Tibial artery (tissue), 4 donors: ENCODE measurements around the gene SERPINA10.

ENCODE experiments used
- DNase-seq, 2 donors: peaks; one replicate each; pipeline ENCODE4 v3.0.0-alpha.2; 2019
- H3K27ac ChIP-seq, 2 donors: fragments of 200-600 bp; sonication (generic) in 1 of 2; 1 replicate in 1 of 2; 2 replicates in 1 of 2; pipeline ENCODE4 v1.5.1; 2018 to 2019; ENCODE audit warnings: mild to moderate bottlenecking in 1 of 2
- H3K27me3 ChIP-seq, 2 donors: fragments of 200-600 bp; sonication (generic) in 1 of 2; one replicate each; pipeline versions ENCODE4 v1.5.1 to v1.6.0; 2016 to 2019
- H3K36me3 ChIP-seq, 3 donors: fragments of 200-600 bp; sonication (generic) in 2 of 3; one replicate each; pipeline ENCODE4 v1.5.1; 2016 to 2019; ENCODE audit warnings: mild to moderate bottlenecking in 2 of 3
- H3K4me1 ChIP-seq, 4 donors: fragments of 200-600 bp; sonication (generic) in 2 of 4; 1 replicate in 3 of 4; 2 replicates in 1 of 4; pipeline ENCODE4 v1.5.1; 2016 to 2019
- H3K4me3 ChIP-seq, 2 donors: fragments of 200-600 bp; sonication (generic) in 1 of 2; 1 replicate in 1 of 2; 2 replicates in 1 of 2; pipeline ENCODE4 v1.5.1; 2018 to 2019; ENCODE audit warnings: mild to moderate bottlenecking in 2 of 2
- H3K9me3 ChIP-seq, 3 donors: fragments of 200-600 bp; sonication (generic) in 1 of 3; one replicate each; pipeline ENCODE4 v1.5.1; 2016 to 2019
- CTCF ChIP-seq, 2 experiments: fragments of 200-600 bp in 1 of 2; fragments of 450-650 bp in 1 of 2; IDR thresholded peaks; one replicate each; pipeline ENCODE4 v1.5.1; 2017 to 2019; ENCODE audit warnings: antibody characterized with exemption in 2 of 2, mild to moderate bottlenecking in 1 of 2, moderate library complexity in 1 of 2
- intact Hi-C: fragments of 100-400 bp; cut with DNase I; formaldehyde crosslinking; loops from one replicate; pipeline ENCODE4 v1.15.0; 2023; ENCODE audit warnings: low total_unique reads

SERPINA10 gene

DNA sequence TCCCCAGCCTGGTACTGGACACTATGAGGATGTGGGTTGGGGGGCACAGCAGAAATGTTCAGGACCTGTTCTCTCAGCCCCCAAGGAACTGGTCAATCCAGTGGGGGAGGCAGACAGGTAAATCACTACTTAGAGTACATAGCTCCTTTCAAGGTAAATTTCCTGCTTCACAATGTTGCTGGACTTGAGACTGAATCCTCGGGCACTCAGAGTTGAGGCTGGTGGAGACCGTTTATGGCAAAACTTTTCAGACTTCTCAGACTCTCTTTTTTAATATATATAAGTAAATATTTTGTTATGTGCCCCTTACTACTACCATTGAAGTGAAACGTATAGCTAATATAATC lies 483 bp upstream of the SERPINA10 start:
- no peak overlapping the region for H3K27ac ChIP-seq
- H3K9me3 ChIP-seq = no peaks in the 10 kb centered on the region
- DNase-seq = no peak
- H3K36me3 ChIP-seq = no peaks in the 10 kb centered on the region
- intact Hi-C loops = no loop called here
- H3K4me3 ChIP-seq = no peak overlapping the region
- H3K27me3 ChIP-seq = no peaks in the 10 kb centered on the region
- H3K4me1 ChIP-seq = no peaks in the 10 kb centered on the region
- no peak for TF ChIP-seq CTCF (IDR thresholded peaks at IDR 0.05)

GRCh38 chr14:94292526-94292871 lies 569 bp downstream of the SERPINA10 start:
- intact Hi-C loops = no loop called here
- TF ChIP-seq CTCF (IDR thresholded peaks at IDR 0.05) = no peak
- Histone ChIP-seq H3K4me1 (no peaks in the 10 kb centered on the region), H3K9me3 (no peaks in the 10 kb centered on the region), H3K27ac (no peak overlapping the region), H3K36me3 (no peaks in the 10 kb centered on the region), H3K27me3 (no peaks in the 10 kb centered on the region), H3K4me3 (no peak overlapping the region)
- DNase-seq = no peak

DNA sequence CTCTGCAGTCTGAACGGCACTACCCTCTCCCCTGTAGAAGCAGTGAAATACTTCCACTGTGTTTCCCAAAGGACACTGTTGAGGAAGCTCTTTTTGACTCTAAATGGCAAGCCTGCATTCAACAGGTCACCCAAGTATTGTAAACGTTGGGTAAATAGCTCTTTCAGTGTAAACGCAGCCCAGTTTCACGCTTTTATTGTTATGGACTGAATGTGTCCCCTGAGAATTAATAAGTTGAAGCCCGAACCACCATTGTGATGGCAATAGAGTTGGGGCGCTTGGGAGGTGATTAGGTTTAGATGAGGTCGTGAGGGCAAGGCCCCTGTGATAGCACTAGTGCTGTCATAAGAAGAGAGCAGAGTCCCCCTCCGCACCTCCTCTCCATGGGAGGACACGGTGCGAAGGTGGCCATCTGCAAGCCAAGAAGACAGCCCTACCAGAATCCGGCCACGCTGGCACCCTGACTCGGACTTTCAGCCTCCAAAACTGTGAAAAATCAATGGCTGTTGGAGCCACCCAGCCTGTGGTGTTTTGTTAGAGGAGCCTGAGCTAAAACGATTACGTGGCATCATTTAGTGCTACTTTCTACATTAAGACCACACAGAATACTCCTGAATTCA lies 1.1 kb downstream of the SERPINA10 start:
- no peaks in the 10 kb centered on the region for H3K9me3 ChIP-seq
- intact Hi-C loops = no loop called here
- H3K36me3 ChIP-seq = no peaks in the 10 kb centered on the region
- H3K4me3 ChIP-seq = no peak overlapping the region
- no peaks in the 10 kb centered on the region for H3K4me1 ChIP-seq
- DNase-seq = no peak
- TF ChIP-seq CTCF (IDR thresholded peaks at IDR 0.05) = no peak
- no peak overlapping the region for H3K27ac ChIP-seq
- H3K27me3 ChIP-seq = no peaks in the 10 kb centered on the region

GRCh38 chr14:94291159-94291905 lies 1.7 kb downstream of the SERPINA10 start:
- H3K36me3 ChIP-seq = no peaks in the 10 kb centered on the region
- H3K4me1 ChIP-seq = no peaks in the 10 kb centered on the region
- H3K27ac ChIP-seq = no peak overlapping the region
- TF ChIP-seq CTCF (IDR thresholded peaks at IDR 0.05) = no peak
- intact Hi-C loops = no loop called here
- H3K27me3 ChIP-seq = no peaks in the 10 kb centered on the region
- DNase-seq = no peak
- H3K9me3 ChIP-seq = no peaks in the 10 kb centered on the region
- H3K4me3 ChIP-seq = no peak overlapping the region

GRCh38 chr14:94290197-94290596 lies 2.9 kb downstream of the SERPINA10 start:
- no peak for TF ChIP-seq CTCF (IDR thresholded peaks at IDR 0.05)
- intact Hi-C loops = no loop called here
- no peak overlapping the region for H3K27ac ChIP-seq
- no peak for DNase-seq
- H3K36me3 ChIP-seq = no peaks in the 10 kb centered on the region
- H3K27me3 ChIP-seq = no peaks in the 10 kb centered on the region
- no peaks in the 10 kb centered on the region for H3K4me1 ChIP-seq
- H3K4me3 ChIP-seq = no peak overlapping the region
- H3K9me3 ChIP-seq = no peaks in the 10 kb centered on the region
